Endothelial cell of umbilical vein (primary cell): ENCODE data around the gene ANKS1A.

Experiments
- EZH2 ChIP-seq: IDR thresholded peaks from 2 replicates; pipeline ENCODE4 v1.6.1; 2012; ENCODE audit warnings: borderline replicate concordance, low read depth, mild to moderate bottlenecking, moderate library complexity, low read length, inconsistent platforms; ENCODE audit not compliant: severe bottlenecking
- POLR2A ChIP-seq: IDR thresholded peaks from 2 replicates; pipeline ENCODE4 v1.6.1; 2012; ENCODE audit warnings: low read depth, mild to moderate bottlenecking, control low read depth, low read length
- POLR2AphosphoS5 ChIP-seq: IDR thresholded peaks from 2 replicates; pipeline ENCODE4 v1.6.1; 2012; ENCODE audit warnings: low read depth, mild to moderate bottlenecking, control low read depth, low read length, moderate library complexity; ENCODE audit not compliant: insufficient read depth
- TF ChIP-seq, protein P1 (sequence below), 2 donors: IDR thresholded peaks; 1 replicate in 1 of 2; 2 replicates in 1 of 2; pipeline ENCODE4 v1.5.1; 2011; ENCODE audit warnings: low read length in 2 of 2, mild to moderate bottlenecking in 2 of 2, moderate library complexity in 2 of 2, control low read depth in 1 of 2, inconsistent platforms in 1 of 2, low read depth in 1 of 2; ENCODE audit not compliant: insufficient read depth in 1 of 2; ENCODE audit errors: extremely low read depth in 1 of 2
- TF ChIP-seq, protein P2 (sequence below): IDR thresholded peaks from 2 replicates; pipeline ENCODE4 v1.6.1; 2011; ENCODE audit not compliant: insufficient read depth, insufficient read length

DNA sequence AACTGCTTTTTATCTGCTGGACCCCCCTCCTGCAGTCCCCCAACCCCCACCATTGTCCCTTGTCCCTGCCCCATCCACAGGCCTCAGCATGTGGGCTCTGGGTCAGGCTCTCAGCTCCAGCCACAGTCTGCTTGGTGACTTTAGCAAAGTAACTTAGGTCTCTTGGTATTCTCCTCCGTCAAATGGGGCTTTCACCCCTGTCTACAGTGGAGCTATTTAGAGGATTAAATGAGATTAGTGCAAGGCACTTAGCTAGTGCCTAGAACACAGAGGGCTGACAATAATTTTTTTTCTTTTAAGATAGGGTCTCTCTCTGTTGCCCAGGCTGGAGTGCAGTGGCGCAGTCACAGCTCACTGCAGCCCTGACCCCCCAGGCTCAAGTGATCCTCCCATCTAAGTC, 180.2 kb downstream of the ANKS1A start:
- TF ChIP-seq POLR2A (no peak), EZH2 (no peak), POLR2AphosphoS5 (no peak)
- TF ChIP-seq, protein P1, sequence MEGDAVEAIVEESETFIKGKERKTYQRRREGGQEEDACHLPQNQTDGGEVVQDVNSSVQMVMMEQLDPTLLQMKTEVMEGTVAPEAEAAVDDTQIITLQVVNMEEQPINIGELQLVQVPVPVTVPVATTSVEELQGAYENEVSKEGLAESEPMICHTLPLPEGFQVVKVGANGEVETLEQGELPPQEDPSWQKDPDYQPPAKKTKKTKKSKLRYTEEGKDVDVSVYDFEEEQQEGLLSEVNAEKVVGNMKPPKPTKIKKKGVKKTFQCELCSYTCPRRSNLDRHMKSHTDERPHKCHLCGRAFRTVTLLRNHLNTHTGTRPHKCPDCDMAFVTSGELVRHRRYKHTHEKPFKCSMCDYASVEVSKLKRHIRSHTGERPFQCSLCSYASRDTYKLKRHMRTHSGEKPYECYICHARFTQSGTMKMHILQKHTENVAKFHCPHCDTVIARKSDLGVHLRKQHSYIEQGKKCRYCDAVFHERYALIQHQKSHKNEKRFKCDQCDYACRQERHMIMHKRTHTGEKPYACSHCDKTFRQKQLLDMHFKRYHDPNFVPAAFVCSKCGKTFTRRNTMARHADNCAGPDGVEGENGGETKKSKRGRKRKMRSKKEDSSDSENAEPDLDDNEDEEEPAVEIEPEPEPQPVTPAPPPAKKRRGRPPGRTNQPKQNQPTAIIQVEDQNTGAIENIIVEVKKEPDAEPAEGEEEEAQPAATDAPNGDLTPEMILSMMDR (IDR thresholded peaks at IDR 0.05; ENCODE audit: extremely low read depth in 1 of 2, insufficient read depth in 1 of 2, low read depth in 1 of 2, low read length in 2 of 2): no peak
- TF ChIP-seq, protein P2, sequence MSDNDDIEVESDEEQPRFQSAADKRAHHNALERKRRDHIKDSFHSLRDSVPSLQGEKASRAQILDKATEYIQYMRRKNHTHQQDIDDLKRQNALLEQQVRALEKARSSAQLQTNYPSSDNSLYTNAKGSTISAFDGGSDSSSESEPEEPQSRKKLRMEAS: no peak
